ENCODE data around the gene URGCP.

Gene URGCP, protein sequence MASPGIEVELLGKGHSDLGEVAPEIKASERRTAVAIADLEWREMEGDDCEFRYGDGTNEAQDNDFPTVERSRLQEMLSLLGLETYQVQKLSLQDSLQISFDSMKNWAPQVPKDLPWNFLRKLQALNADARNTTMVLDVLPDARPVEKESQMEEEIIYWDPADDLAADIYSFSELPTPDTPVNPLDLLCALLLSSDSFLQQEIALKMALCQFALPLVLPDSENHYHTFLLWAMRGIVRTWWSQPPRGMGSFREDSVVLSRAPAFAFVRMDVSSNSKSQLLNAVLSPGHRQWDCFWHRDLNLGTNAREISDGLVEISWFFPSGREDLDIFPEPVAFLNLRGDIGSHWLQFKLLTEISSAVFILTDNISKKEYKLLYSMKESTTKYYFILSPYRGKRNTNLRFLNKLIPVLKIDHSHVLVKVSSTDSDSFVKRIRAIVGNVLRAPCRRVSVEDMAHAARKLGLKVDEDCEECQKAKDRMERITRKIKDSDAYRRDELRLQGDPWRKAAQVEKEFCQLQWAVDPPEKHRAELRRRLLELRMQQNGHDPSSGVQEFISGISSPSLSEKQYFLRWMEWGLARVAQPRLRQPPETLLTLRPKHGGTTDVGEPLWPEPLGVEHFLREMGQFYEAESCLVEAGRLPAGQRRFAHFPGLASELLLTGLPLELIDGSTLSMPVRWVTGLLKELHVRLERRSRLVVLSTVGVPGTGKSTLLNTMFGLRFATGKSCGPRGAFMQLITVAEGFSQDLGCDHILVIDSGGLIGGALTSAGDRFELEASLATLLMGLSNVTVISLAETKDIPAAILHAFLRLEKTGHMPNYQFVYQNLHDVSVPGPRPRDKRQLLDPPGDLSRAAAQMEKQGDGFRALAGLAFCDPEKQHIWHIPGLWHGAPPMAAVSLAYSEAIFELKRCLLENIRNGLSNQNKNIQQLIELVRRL

DNA sequence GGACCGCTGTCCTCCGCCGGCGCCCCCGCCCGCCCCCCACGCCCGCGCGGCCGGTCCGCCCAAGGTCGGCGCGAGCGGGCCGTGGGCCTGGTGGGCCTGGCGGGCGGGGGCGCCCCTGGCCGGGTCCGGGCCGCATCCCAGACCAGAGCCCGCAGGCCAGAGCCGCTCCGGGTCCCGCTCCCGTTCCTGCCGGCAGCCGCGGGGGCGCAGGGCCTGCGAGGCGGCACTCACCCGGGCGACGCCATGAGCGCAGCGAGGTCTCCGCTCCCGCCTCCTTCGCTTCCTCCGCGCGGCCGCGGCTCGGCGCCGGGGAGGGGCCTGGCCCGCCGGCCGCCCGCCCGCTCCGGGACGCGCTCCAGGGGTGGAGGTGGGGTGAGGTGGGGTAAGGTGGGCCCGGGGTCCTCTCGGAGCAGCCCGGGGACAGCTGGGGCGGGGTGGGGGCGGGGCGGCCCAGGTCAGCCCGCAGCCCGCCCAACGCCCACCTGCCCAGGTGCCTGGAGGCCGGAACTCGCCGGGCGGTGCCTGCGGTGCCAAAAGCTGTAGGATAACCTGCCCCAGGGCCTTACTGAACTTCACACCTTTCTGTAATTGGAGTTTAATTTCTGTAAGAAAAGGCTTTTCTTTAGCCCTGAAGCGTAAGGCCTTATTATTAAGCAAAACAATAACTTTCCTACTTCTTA lies at the start of gene URGCP:
TSS of gene URGCP (minus strand) at position 266 of the 680 bp plus-strand sequence. CDS start at position 245, 21 bp downstream.
- DNase-seq = no peak

DNA sequence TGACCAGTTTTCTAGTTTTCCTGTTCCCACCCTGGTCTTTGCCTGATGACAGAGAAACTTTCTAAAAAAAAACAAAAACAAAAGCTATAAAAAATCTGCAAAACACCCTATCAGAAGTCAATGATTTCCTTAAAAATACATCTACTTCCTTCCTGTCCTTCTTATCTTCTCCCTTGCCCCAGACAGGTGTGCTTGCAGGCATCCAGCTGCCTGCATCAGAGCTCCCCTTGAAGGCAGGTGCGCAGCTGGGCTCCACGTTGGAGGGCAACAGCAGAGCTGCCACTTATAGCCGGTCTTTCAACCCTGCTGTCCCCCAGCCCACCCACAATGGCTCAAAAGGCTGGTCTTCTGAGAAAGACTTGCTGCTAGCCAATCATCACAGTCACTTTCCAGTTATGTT lies 49.6 kb upstream of the URGCP start:
- no peak for DNase-seq

DNA sequence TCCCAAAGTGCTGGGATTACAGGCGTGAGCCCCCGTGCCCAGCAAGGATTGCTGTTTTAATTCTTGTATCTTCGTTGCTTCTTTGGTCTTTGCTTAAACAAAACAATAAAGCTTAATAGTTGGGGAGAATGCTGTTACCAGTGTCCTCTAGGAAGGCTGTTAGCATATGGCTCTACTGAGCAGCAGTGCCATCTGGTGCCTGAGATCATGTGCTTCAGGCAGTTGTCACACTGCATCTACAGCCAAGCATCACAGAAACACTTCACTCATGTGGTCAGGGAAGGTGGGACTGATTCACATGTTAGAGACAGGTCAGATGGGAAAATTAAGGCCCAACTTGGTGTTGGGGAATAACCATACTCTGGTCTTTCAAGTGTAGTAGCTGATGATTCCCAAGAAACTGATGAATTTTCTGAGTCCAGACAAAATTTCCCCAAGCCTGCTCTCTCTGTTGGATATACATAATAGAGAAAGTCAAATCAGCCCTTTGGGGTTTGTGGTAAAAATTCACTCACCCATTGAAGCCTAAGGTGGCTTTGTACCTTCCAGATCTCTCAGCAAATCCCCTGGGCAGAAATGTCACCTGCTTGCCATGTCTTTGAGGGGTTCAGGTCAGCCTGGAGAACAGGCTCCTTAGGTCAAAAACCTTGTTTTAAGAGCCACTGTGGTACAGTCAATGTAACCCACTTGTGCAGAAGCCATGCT lies 48.3 kb upstream of the URGCP start:
- DNase-seq = peak; percentile 21

DNA sequence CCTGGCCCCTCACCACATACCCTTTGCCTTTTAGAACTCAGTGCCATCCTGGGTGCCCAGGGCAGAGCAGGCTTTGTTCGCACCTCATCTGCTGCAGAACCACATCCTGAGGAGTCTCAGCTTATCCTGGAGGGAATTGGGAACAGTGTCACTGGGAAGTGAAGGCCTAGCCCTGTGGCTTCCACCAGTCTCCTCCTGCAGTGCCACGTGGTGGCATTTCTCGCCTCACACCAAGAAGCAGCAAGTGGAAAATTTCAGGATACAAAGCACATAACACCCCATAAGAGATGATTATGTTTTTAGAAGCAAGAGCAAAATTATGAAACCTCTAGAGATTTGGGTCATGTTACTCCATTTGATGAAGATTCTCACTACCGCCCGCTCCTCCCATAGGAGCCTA lies 46.7 kb upstream of the URGCP start:
- DNase-seq = no peak

DNA sequence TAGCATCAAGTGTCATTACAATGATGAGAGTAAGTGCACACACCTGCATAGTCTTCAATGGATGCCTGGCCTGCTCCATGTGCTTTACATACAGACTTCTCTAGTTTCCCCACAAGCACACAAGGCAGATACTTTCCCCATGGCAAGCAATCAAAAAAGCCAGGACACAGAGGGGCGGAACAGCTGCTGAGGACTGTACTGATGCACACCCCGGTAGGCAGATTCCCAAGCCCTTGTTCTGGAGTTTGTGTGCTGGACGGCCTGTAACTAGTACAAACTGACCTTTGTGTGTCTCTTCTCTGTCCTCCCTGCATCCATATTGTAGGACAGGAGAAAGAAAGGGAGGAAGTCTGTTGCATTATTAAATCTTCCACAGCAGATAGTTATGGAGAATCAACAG lies 45.6 kb upstream of the URGCP start:
- no peak for DNase-seq

DNA sequence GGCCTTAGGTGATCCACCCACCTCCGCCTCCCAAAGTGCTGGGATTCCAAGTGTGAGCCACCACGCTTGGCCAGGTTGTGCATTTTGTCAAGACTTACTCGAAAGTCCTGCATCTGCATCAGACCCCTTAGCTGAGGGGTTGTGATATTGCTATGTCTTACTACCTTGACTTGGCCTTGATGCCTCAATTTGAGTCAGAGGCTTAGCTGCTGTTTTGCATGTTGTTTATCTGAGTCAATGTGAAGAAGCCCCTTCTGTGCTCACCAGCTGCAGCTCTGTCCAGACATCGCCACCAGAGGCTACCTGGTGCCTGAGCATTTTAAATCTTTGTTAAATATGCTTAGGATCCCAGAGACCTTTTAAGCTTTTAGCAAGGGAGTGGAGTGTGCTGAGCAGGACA lies 37.9 kb upstream of the URGCP start:
- DNase-seq = no peak

DNA sequence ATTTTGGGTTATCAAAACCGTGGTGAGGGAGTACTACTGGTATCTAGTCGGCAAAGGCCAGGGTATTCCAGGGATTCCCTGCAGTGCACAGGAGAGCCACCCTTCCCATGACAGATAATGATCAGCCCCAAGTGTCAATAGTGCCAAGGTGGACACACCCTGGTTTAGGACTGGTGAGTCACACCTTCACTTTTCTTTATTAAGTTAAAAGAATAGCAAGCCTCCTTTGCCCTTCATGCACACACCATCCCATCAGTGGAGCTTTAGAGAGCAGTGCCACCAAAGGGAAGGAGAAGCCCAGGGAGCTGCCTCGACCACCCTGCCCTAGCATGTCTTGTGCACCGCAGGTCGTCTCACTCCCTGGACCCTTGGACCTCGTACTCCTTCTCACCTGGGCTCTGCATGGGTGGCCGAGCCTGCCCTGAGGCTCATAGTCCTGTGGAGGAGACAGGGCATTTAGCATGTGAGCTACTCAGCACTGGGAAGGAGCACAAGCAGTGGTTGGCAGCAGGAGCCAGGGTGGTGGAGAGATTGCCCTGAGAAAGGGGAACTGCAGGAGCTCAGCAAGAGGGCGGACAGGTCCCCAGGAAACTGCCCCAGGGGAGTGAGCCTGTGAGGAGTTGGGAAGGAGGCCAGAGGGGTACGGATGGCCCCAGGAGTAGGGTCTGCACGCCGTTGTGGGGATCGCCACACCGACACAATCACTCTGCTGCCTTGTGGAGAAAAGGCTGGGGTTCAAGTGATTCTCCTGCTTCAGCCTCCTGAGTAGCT lies 37.2 kb upstream of the URGCP start:
- DNase-seq = no peak

DNA sequence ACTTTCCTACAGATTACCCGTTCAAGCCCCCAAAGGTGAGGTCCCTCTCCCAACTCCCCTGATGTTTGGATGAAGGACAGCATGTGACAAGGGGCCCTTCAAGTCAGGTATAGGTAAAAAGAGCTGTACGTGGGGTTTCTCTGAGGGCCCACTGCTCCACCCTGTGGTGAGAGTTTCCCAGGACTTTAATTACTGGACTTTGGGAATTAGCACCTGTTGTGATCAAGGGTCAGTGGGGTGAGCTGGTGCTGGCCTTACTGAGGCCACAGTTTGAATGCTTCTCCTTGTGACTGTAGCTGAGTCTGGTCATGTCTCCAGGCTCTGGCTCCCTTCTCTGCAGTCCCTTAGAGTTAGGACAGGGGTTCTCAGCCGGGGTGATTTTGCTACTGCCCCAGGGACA lies 36.6 kb upstream of the URGCP start:
- DNase-seq = no peak

DNA sequence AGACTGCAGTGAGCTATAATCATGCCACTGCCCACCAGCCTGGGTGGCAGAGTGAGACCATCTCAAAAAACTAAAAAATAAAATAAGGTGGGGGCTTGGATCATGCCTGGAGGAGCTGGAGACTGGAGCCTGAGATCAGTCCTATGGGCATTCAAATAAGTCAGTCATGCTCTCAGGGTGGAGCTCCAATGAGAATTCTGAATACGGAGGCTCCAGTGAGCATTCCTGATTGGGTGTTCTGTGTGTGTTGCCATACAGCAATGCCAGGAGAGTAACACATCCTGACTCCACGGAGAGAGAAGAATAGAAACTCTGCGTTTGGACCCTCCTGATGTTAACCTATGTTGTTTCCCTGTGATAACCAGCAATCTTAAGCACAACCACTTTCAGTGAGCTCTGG lies 35.9 kb upstream of the URGCP start:
- no peak for DNase-seq

DNA sequence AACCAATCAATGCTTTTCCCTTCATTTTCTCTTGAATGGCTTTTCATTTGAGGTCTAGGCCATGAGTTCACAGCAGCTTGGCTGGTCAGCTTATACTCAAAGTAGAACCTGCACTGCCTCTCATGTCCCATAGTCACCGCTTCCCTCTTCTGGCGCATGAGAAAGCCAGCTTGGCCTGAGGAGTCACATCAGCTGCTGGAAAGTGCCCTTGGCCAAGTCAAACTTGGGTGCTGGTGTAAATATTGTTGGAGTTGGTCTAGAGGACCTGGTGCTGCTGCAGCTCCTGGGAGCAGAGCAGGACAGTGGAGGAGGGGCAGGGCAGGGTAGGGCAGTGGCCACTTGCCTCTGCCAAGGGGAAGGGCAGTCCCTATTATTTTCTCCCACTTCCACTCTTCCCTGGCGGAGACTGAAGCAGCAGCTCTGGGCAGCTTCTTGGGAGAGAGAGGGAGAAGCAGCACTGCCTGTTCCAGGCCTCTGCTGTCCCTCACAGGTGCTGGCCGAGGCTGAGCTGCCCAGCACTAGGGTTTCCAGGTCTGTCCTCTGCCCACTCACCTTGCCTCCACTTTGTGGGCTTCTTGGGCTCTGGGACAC lies 32.6 kb upstream of the URGCP start:
- DNase-seq = no peak

DNA sequence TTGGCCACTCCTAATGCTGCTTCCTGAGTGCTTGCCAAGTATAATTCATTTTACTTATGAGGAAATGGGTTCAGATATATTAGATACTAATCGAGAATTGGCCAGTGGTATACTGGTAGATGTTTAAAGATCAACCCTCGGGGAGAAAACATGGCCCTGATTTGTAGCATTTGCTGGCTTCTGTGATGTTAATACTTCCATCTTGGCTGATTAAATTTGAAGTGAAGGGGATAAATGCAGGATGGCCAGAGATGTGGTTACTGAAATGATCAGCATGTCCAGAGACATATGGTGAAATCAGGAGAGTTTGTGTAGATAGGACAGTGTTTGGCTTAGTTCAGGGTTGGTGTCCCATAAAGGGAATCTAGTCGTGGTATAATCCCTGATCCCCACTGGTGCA lies 31.0 kb upstream of the URGCP start:
- no peak for DNase-seq

DNA sequence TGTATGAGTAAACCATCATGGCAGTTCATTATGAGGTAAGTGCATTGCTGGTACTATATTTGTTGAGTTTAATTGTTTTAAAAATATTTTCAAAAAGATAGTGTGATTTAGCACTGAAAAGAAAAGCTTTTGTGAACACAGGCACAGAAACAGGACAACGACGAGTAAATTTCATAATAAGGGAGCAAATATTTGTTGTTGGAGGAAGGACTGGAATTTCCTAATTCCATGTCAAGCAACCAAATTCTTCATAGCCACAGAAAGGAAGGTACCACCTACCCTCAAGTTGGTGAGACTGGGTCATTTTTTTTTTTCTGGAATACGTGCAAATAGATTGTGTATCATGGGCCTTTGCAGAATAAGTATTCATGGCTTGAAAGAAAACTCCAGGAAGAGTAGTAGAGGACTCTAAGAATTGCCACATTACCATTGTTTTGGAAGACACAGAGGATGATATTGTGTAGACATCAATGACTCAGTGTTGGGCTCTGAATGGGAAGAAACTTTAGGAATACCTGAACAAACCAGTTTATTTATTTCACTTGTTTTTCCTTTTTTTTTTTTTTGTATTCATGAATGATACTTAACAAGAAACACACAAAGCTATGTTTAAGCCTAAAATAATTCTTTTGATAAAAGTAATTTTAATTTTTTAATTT lies 27.6 kb upstream of the URGCP start:
- no peak for DNase-seq

DNA sequence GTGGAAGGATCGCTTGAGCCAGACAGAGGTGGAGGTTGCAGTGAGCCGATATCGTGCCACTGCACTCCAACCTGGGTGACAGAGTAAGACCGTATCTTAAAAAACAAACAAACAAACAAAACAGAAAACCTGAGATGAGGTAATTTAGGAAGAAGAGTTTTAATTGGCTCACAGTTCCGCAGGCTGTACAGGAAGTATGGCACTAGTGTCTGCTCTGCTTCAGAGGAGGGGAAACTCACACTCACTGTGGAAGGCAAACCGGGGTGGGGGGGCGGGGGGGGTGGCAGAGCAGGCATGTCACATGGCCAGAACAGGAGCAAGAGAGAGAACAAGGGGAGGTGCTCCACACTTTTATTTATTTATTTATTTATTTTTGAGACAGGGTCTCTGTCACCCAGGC lies 24.9 kb upstream of the URGCP start:
- DNase-seq = no peak

DNA sequence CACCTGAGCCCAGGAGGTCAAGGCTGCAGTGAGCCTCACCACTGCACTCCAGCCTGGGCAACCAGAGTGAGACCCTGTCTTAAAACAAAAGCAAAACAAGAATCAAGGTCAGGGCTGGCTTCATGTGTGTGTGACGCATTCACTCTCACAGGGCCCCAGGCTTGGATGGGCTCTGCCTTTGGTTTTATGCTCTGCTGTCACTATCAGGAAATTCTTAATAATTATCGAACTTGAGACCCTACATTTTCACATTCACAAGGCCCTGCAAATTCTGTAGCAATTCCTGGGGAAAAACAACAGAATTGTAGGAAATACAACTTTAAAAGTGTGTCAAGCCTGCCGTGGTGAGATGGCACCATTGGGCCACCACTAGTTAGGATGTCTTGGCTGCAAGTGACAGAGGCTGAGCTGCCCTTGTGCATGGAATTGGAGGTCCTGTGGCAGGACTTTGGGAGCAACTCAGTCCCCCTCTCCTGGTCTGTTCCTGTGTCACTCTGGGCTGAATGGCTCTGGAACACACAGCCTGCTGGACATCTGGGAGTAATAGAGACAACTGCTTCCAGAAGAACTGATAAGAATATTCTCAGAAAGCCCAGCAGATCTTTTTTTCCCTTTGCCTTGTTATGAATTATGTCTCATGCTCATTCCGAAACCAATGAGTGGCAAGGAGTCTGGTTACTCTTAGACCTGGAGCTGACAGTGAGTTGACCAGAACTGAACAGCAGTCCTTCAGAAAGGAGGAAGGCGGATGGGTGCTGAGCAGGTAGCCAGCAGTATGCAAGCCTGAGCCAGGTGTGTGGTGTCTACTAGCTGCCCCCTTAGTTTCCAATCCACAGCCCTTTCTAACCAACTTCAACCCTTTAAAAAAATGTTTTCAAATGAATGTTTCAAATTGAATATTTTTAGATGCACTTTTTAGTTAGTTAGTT lies 23.4 kb upstream of the URGCP start:
- no peak for DNase-seq

DNA sequence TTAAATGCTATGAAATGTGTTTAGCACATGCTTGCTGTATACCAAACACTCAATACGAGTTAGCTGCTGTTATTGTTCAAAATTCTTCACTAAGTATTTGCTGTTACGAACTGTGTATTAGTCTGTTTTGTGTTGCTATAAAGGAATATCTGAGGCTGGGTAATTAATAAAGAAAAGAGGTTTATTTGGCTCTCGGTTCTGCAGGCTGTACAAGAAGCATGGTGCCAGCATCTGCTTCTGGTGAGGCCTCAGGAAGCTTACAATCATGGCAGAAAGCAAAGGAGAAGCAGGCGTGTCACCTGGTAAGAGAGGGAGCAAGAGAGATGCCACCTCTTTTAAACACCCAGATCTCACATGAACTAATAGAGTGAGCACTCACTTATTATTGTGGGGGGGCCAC lies 21.4 kb upstream of the URGCP start:
- no peak for DNase-seq

DNA sequence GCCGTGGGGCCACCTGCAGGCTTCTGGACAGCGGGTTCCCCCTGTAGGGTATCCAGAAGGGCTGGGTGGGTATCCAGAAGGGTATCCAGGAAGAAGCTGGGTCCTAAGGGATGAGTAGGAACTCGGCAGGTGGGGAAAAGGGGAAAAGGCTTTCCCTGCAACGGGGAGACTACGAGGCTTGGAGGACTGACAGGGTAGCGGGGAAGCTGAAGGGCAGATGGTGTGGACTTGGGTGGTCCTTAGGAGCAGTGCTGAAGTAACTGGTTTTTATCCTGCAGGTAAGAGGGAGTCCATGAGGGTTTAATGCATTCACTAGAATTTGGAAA lies 20.4 kb upstream of the URGCP start:
- no peak for DNase-seq

DNA sequence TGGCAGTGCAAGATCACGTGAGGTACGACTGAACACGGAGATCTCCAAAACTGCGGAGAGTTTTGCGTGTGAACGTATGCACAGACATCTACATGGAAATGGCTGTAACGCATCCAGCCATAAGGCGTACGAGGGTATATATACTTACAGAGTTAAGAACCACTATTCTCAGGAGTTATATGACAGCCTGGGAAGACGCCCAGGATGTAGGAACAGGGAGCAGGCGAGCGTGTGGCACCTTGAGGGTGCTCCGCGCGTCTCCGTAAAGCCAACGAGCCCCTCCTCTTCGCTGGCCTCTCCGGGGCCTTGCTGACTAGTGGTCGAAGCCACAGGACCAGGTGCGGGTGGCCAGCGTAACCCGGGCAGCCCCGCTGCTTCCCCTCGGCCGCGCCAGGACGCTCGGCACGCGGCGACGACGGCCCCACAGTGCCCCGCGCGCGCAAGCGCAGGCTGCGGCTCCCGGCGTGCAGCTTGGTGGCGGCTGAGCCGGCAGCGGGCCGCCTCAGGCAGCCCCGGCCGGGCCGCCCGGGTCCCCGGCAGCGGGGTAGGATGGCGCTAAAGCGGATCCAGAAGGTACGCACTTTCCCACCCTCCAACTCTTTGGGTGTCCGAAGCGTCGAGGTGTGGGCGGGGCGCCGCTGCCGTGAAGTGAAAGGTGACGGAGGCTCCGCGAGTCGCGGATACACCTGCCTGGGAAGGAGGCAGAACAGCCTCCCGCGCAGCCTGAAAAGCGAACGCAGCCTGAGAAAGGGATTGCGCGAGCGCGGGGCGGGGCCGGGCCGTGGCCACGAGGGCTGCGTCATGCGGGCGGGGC lies 19.8 kb upstream of the URGCP start, which contains the start of gene UBE2D4:
TSS of gene UBE2D4 (plus strand) at position 453 of the 814 bp plus-strand sequence. CDS start at position 550, 97 bp downstream.
- DNase-seq = no peak

DNA sequence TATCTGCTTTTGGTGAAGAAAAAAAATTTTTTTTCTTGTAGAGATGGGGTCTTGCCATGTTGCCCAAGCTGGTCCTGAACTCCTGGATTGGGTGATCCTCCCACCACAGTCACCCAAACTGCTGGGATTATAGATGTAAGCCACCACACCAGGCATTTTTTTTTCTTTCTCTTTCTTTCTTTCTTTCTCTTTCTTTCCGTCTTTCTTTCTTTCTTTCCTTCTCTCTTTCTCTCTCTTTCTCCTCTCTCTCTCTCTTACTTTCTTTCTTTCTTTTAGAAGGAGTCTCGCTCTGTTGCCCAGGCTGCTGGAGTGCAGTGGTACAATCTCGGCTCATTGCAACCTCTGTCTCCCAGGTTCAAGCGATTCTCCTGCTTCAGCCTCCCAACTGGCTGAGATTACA lies 16.3 kb upstream of the URGCP start:
- no peak for DNase-seq

DNA sequence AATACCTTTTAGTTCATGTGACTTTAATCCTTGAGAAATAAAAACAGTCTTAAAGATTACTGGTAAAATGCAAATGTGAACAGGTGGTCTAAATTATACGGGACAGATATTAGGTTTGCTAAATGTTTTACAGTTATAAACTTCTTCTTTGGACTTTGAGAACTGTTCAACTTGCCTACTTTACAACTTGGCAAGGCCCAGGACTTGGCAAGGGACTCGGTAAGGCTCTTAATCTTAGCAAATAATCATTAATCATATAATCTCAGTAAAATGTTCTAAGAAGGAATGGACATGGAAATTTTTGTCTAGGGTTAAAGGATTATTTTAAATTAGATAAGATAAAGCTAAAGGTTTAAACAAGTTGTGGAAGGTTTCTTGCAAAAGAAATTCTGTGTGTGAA lies 15.0 kb upstream of the URGCP start:
- DNase-seq = no peak

Data from NCI-H524 treated with DMSO at 0.1 percent for 48 hours (cell line).